Neural cell (in vitro differentiated cells): Measurements from ENCODE around the gene KCTD21. TPM values are rescaled to one million over a fixed set of nuclear protein-coding genes. Genes with fewer than 3 reads are reported as not detected.

Source experiments
- H2AFZ ChIP-seq: fragments of 200-600, 300-800 bp; sonication (generic), shearing (Covaris generic); 2 replicates; pipeline ENCODE4 v1.6.0; 2014; ENCODE audit warnings: low read depth, mild to moderate bottlenecking, antibody characterized with exemption, low read length, moderate library complexity
- H3F3A ChIP-seq: fragments of 200-600 bp; shearing (Covaris generic); 2 replicates; pipeline ENCODE4 v1.6.1; 2016; ENCODE audit warnings: mild to moderate bottlenecking, moderate library complexity, mixed read lengths, antibody characterized with exemption, low read length; ENCODE audit not compliant: insufficient read depth, poor library complexity, severe bottlenecking
- H3K27ac ChIP-seq: fragments of 200-600, 300-800 bp; sonication (generic), shearing (Covaris generic); 2 replicates; pipeline ENCODE4 v1.5.1; 2014; ENCODE audit warnings: mild to moderate bottlenecking, low read length, moderate library complexity
- H3K27me3 ChIP-seq: fragments of 300-800, 200-600 bp; sonication (generic), shearing (Covaris generic); 2 replicates; pipeline ENCODE4 v1.6.0; 2014; ENCODE audit warnings: mild to moderate bottlenecking, low read depth, low read length, moderate library complexity; ENCODE audit not compliant: insufficient read depth
- H3K36me3 ChIP-seq: fragments of 300-800, 200-600 bp; sonication (generic), shearing (Covaris generic); 2 replicates; pipeline ENCODE4 v1.5.1; 2014; ENCODE audit warnings: mild to moderate bottlenecking, antibody characterized with exemption, low read length, moderate library complexity; ENCODE audit not compliant: insufficient read depth
- H3K4me2 ChIP-seq: fragments of 300-800, 200-600 bp; sonication (generic), shearing (Covaris generic); 2 replicates; pipeline ENCODE4 v1.6.0; 2014; ENCODE audit warnings: mild to moderate bottlenecking, low read length
- H3K4me3 ChIP-seq: fragments of 300-800, 200-600 bp; sonication (generic), shearing (Covaris generic); 2 replicates; pipeline ENCODE4 v1.5.1; 2014; ENCODE audit warnings: mild to moderate bottlenecking, low read length, moderate library complexity
- H3K79me2 ChIP-seq: fragments of 200-600 bp; shearing (Covaris generic); replicated peaks from 2 replicates; pipeline ENCODE4 v1.6.0; 2014; ENCODE audit warnings: mild to moderate bottlenecking, low read length, moderate library complexity; ENCODE audit not compliant: insufficient read depth
- H3K9ac ChIP-seq: fragments of 300-800, 200-600 bp; sonication (generic), shearing (Covaris generic); 2 replicates; pipeline ENCODE4 v1.6.1; 2016; ENCODE audit warnings: mild to moderate bottlenecking, low read length, mixed read lengths
- H3K9me2 ChIP-seq: fragments of 200-600 bp; shearing (Covaris generic); 2 replicates; pipeline ENCODE4 v1.6.1; 2016; ENCODE audit warnings: mild to moderate bottlenecking, low read length, mixed read lengths; ENCODE audit not compliant: insufficient read depth
- H3K9me3 ChIP-seq: fragments of 200-600, 300-800 bp; sonication (generic), shearing (Covaris generic); 2 replicates; pipeline ENCODE4 v1.6.1; 2016; ENCODE audit warnings: mild to moderate bottlenecking, mixed run types, low read length, moderate library complexity, mixed read lengths
- H4K20me1 ChIP-seq: fragments of 200-600 bp; shearing (Covaris generic); 2 replicates; pipeline ENCODE4 v1.6.1; 2016; ENCODE audit warnings: mild to moderate bottlenecking, mixed run types; ENCODE audit not compliant: insufficient read depth
- EP300 ChIP-seq: fragments of 450-650 bp; conservative IDR thresholded peaks from 2 replicates; pipeline ENCODE4 v1.6.1; 2014; ENCODE audit warnings: antibody characterized with exemption, mild to moderate bottlenecking, moderate library complexity; ENCODE audit not compliant: poor library complexity, severe bottlenecking
- EZH2 ChIP-seq: fragments of 200-600, 300-800 bp; shearing (Covaris generic), sonication (generic); IDR thresholded peaks from 2 replicates; pipeline ENCODE4 v1.6.1; 2014; ENCODE audit warnings: antibody characterized with exemption, low read length, borderline replicate concordance, mild to moderate bottlenecking; ENCODE audit not compliant: insufficient read depth, poor library complexity, severe bottlenecking
- MXI1 ChIP-seq: fragments of 450-650 bp; conservative IDR thresholded peaks from 2 replicates; pipeline ENCODE4 v1.6.1; 2014; ENCODE audit warnings: antibody characterized with exemption, mild to moderate bottlenecking; ENCODE audit not compliant: poor library complexity, severe bottlenecking
- POLR2AphosphoS5 ChIP-seq: IDR thresholded peaks from 2 replicates; pipeline ENCODE4 v1.6.1; 2012
- RAD21 ChIP-seq: fragments of 450-650 bp; conservative IDR thresholded peaks from 2 replicates; pipeline ENCODE4 v1.6.1; 2014; ENCODE audit warnings: antibody characterized with exemption, mild to moderate bottlenecking, moderate library complexity
- REST ChIP-seq: IDR thresholded peaks from 2 replicates; pipeline ENCODE4 v1.6.1; 2012; ENCODE audit warnings: borderline replicate concordance
- SMC3 ChIP-seq: fragments of 450-650 bp; conservative IDR thresholded peaks from 2 replicates; pipeline ENCODE4 v1.6.1; 2014; ENCODE audit warnings: antibody characterized with exemption, mild to moderate bottlenecking, moderate library complexity; ENCODE audit not compliant: poor library complexity
- TAF1 ChIP-seq: IDR thresholded peaks from 2 replicates; pipeline ENCODE4 v1.6.1; 2012; ENCODE audit warnings: low read depth
- polyA plus RNA-seq: library from polyadenylated mRNA; depleted of rRNA; stranded (reverse); fragments of >200 nt; gene quantifications from 2 replicates; pipeline ENCODE4 v1.2.3, GENCODE V29; 2014
- TF ChIP-seq, protein P1 (sequence below): fragments of 450-650 bp; IDR thresholded peaks from 2 replicates; pipeline ENCODE4 v1.5.1; 2014; ENCODE audit warnings: antibody characterized with exemption, mild to moderate bottlenecking, moderate library complexity; ENCODE audit not compliant: poor library complexity, severe bottlenecking

Gene KCTD21
- polyA plus RNA-seq, 1 donor from 2014 or later, result 1.4 TPM

GRCh38 chr11:78221396-78222315 is 33.2 kb upstream of the KCTD21 start:
- peaks cover 12% of the 10 kb centered on the region for H3K36me3 ChIP-seq
- no peak for TF ChIP-seq SMC3
- TF ChIP-seq, protein P1, sequence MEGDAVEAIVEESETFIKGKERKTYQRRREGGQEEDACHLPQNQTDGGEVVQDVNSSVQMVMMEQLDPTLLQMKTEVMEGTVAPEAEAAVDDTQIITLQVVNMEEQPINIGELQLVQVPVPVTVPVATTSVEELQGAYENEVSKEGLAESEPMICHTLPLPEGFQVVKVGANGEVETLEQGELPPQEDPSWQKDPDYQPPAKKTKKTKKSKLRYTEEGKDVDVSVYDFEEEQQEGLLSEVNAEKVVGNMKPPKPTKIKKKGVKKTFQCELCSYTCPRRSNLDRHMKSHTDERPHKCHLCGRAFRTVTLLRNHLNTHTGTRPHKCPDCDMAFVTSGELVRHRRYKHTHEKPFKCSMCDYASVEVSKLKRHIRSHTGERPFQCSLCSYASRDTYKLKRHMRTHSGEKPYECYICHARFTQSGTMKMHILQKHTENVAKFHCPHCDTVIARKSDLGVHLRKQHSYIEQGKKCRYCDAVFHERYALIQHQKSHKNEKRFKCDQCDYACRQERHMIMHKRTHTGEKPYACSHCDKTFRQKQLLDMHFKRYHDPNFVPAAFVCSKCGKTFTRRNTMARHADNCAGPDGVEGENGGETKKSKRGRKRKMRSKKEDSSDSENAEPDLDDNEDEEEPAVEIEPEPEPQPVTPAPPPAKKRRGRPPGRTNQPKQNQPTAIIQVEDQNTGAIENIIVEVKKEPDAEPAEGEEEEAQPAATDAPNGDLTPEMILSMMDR, result no peak
- TF ChIP-seq RAD21, result no peak
- TF ChIP-seq MXI1, result no peak
- TF ChIP-seq POLR2AphosphoS5, result no peak
- TF ChIP-seq TAF1, result no peak
- TF ChIP-seq EZH2, result no peak
- no peak for TF ChIP-seq EP300
- TF ChIP-seq REST, result no peak
- H3K27ac ChIP-seq, result no peak overlapping the region
- no peaks in the 10 kb centered on the region for H3K9me2 ChIP-seq
- H3K9ac ChIP-seq, result no peak overlapping the region
- no peaks in the 10 kb centered on the region for H3K9me3 ChIP-seq
- H3F3A ChIP-seq, result no peaks in the 10 kb centered on the region
- H4K20me1 ChIP-seq, result no peaks in the 10 kb centered on the region
- no peak overlapping the region for H3K4me3 ChIP-seq
- H2AFZ ChIP-seq, result no peak overlapping the region
- H3K4me2 ChIP-seq, result no peak overlapping the region
- no peaks in the 10 kb centered on the region for H3K27me3 ChIP-seq
- H3K79me2 ChIP-seq, result no peaks in the 10 kb centered on the region

- Histone ChIP-seq H3K9me2 (no peaks in the 10 kb centered on the region), H3K79me2 (no peaks in the 10 kb centered on the region), H3K27ac (no peak overlapping the region), H3K9ac (no peak overlapping the region), H3K36me3 (peaks cover 12% of the 10 kb centered on the region), H3K27me3 (no peaks in the 10 kb centered on the region), H3K9me3 (no peaks in the 10 kb centered on the region), H3K4me3 (no peak overlapping the region), H2AFZ (no peak overlapping the region), H4K20me1 (no peaks in the 10 kb centered on the region), H3F3A (no peaks in the 10 kb centered on the region), H3K4me2 (no peak overlapping the region)
- TF ChIP-seq MXI1, result no peak
Measured at GRCh38 chr11:78220218-78221157, 32.1 kb upstream of the KCTD21 start.
